Gastroesophageal sphincter (tissue), 3 donors: ENCODE measurements around the gene ALDH3A1.

Experiments
- CTCF ChIP-seq, 4 experiments: fragments of 200-600 bp in 2 of 4; fragments of 450-650 bp in 2 of 4; sonication (generic) in 1 of 4; IDR thresholded peaks; one replicate each; pipeline ENCODE4 v1.5.1; 2017 to 2019; ENCODE audit warnings: antibody characterized with exemption in 4 of 4, mild to moderate bottlenecking in 2 of 4, moderate library complexity in 2 of 4
- EP300 ChIP-seq: sonication (generic); formaldehyde crosslinking; IDR thresholded peaks from one replicate; pipeline ENCODE4 v1.6.1; 2017; ENCODE audit warnings: antibody characterized with exemption, mild to moderate bottlenecking
- POLR2A ChIP-seq, 2 donors: fragments of 450-650 bp; IDR thresholded peaks; one replicate each; pipeline ENCODE4 v1.6.1; 2017; ENCODE audit warnings: antibody characterized with exemption in 2 of 2, mild to moderate bottlenecking in 2 of 2, moderate library complexity in 1 of 2

- TF ChIP-seq CTCF (IDR thresholded peaks at IDR 0.05): peak; percentile 86 to 97 (median 93)
- no peak for TF ChIP-seq EP300
- TF ChIP-seq POLR2A (IDR thresholded peaks at IDR 0.05): no peak
Observed at GRCh38 chr17:19766421-19767270, 18.5 kb upstream of the ALDH3A1 start.
